Spleen (tissue), 11 donors: ENCODE measurements around the gene KRT78. TPM values are rescaled to one million over a fixed set of nuclear protein-coding genes. Genes with fewer than 3 reads are reported as not detected.
A peak's percentile ranks its signal among the peaks of the same experiment; 100 is the strongest.

Experiments used
- DNase-seq: peaks from one replicate; pipeline ENCODE4 v3.0.0-alpha.2; 2020
- H3K27ac ChIP-seq, 8 donors: fragments of 200-600 bp; sonication (generic) in 7 of 8; 1 replicate in 4 of 8; 2 replicates in 4 of 8; pipeline versions ENCODE4 v1.5.0 to v1.8.0; 2016 to 2021; ENCODE audit warnings: inconsistent platforms in 4 of 8, mild to moderate bottlenecking in 4 of 8, moderate library complexity in 1 of 8
- H3K27me3 ChIP-seq, 7 donors: fragments of 200-600 bp; sonication (generic) in 6 of 7; replicated peaks in 1 of 7; 1 replicate in 4 of 7; 2 replicates in 3 of 7; pipeline versions ENCODE4 v1.5.0 to v1.8.0; 2016 to 2021; ENCODE audit warnings: inconsistent platforms in 3 of 7, mild to moderate bottlenecking in 1 of 7
- H3K36me3 ChIP-seq, 6 donors: fragments of 200-600 bp; sonication (generic) in 5 of 6; 1 replicate in 4 of 6; 2 replicates in 2 of 6; pipeline versions ENCODE4 v1.5.0 to v1.8.0; 2016 to 2021; ENCODE audit warnings: inconsistent platforms in 2 of 6
- H3K4me1 ChIP-seq, 6 donors: fragments of 200-600 bp; sonication (generic) in 5 of 6; 1 replicate in 3 of 6; 2 replicates in 3 of 6; pipeline versions ENCODE4 v1.5.0 to v1.8.0; 2016 to 2021; ENCODE audit warnings: inconsistent platforms in 3 of 6
- H3K4me3 ChIP-seq, 8 donors: fragments of 200-600 bp; sonication (generic) in 7 of 8; 1 replicate in 4 of 8; 2 replicates in 4 of 8; pipeline versions ENCODE4 v1.5.0 to v1.8.0; 2016 to 2021; ENCODE audit warnings: inconsistent platforms in 4 of 8, mild to moderate bottlenecking in 4 of 8, moderate library complexity in 2 of 8
- H3K9me3 ChIP-seq, 8 donors: fragments of 200-600 bp; sonication (generic) in 7 of 8; 1 replicate in 4 of 8; 2 replicates in 4 of 8; pipeline versions ENCODE4 v1.5.0 to v1.8.0; 2016 to 2021; ENCODE audit warnings: inconsistent platforms in 4 of 8
- POLR2A ChIP-seq, 3 donors: fragments of 450-650 bp; IDR thresholded peaks; one replicate each; pipeline ENCODE4 v1.5.1; 2017; ENCODE audit warnings: antibody characterized with exemption in 3 of 3, mild to moderate bottlenecking in 1 of 3
- POLR2AphosphoS5 ChIP-seq, 3 donors: sonication (generic); formaldehyde crosslinking; IDR thresholded peaks; one replicate each; pipeline ENCODE4 v1.5.1; 2017; ENCODE audit warnings: antibody characterized with exemption in 3 of 3
- WGBS, 5 donors: extraction: QIAGEN DNeasy Blood & Tissue Kit in 3 of 5; methylation state at CpG; one replicate each; pipeline versions ENCODE4 v1.1.5 to v1.1.7; 2013 to 2018; 5-methylcytosine and 5-hydroxymethylcytosine counted together
- intact Hi-C: fragments of 100-400 bp; cut with DNase I; formaldehyde crosslinking; loops from one replicate; pipeline ENCODE4 v1.15.0; 2023; ENCODE audit warnings: low total_unique reads
- polyA plus RNA-seq, 3 donors: library from polyadenylated mRNA; stranded (reverse); fragments of 200-250 nt; gene quantifications; one replicate each; pipeline ENCODE4 v1.2.1, GENCODE V29; 2013
- total RNA-seq, 7 donors: library from RNA; depleted of rRNA in 3 of 7; stranded (reverse); fragments of >200 nt in 3 of 7; fragmentation: NEBNext Ultra II Directional in 4 of 7; extraction: Animal tissue kit (Norgen Biotek cat#: 25700) in 4 of 7; gene quantifications; one replicate each; pipeline versions ENCODE4 v1.1.0 to v1.2.1, GENCODE V29; 2016 to 2021
- TF ChIP-seq, protein P1 (sequence below), 11 experiments: fragments of 200-600 bp in 7 of 11; fragments of 450-650 bp in 4 of 11; sonication (generic) in 4 of 11; IDR thresholded peaks in 8 of 11; conservative IDR thresholded peaks in 3 of 11; 1 replicate in 7 of 11; 2 replicates in 4 of 11; pipeline versions ENCODE4 v1.4.0 to v1.8.0; 2016 to 2021; ENCODE audit warnings: antibody characterized with exemption in 11 of 11, inconsistent platforms in 4 of 11, mild to moderate bottlenecking in 1 of 11
- donor health status: healthy with polysubstance abuse.
- donor health status: DM: no; HTN: no; CAD: no; lungs with moderate emphysema.
- donor health status: DM: no; HTN: no; CAD: no.
- donor health status: Bipolar disorder and iron deficiency.
- donor health status: healthy.
- donor health status: DM: no; HTN: no; CAD: no.
- donor health status: DM: yes; HTN: yes; CAD: no.

KRT78 gene
- total and polyA plus RNA-seq, 10 donors = 0.24 to 0.83 TPM; not detected in 8

DNA sequence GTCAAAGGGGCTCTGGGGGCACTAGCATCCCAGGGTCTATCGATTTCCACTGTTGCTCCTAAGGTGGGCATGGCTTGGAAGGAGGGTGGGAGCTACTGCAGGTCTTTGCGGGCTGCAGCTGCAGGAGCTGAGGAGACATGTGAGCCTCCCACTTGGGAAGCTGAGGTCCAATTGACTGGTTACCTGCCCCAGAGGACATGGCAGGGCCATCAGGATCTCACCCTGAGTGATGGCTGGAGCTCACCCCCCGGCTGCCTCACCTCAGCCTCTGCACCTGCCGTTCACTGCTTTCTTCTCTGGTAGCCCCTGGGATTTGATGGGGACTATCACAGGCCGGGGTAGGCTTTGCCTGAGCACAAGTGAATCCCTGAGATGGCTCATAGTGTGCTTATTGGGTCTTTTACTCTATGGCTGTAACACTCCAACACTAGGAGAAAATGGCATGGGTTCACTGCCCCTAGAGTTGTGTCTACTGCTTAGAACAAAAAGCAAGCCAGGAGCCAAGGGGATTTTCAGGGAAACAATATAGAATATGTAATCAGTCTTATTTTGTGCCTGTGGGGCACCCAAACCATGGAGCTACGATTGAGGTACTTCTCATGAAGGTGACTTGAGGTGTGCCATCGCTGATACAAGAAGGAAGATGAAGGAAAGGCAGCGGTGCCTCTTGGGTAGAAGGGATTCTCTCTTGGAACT is 31.6 kb downstream of the KRT78 start:
- intact Hi-C loops = no loop called here
- no peaks in the 10 kb centered on the region for H3K36me3 ChIP-seq
- no peak overlapping the region for H3K27ac ChIP-seq
- peaks cover 0 to 9% (median 1%) of the 10 kb centered on the region in 6 donors for H3K4me1 ChIP-seq
- H3K4me3 ChIP-seq = no peak overlapping the region
- H3K9me3 ChIP-seq = no peaks in the 10 kb centered on the region
- DNase-seq = peak; percentile 39
- TF ChIP-seq, protein P1, sequence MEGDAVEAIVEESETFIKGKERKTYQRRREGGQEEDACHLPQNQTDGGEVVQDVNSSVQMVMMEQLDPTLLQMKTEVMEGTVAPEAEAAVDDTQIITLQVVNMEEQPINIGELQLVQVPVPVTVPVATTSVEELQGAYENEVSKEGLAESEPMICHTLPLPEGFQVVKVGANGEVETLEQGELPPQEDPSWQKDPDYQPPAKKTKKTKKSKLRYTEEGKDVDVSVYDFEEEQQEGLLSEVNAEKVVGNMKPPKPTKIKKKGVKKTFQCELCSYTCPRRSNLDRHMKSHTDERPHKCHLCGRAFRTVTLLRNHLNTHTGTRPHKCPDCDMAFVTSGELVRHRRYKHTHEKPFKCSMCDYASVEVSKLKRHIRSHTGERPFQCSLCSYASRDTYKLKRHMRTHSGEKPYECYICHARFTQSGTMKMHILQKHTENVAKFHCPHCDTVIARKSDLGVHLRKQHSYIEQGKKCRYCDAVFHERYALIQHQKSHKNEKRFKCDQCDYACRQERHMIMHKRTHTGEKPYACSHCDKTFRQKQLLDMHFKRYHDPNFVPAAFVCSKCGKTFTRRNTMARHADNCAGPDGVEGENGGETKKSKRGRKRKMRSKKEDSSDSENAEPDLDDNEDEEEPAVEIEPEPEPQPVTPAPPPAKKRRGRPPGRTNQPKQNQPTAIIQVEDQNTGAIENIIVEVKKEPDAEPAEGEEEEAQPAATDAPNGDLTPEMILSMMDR (IDR thresholded peaks at IDR 0.05 in 8 of 11, conservative IDR thresholded peaks at IDR 0.05 in 3 of 11) = no peak
- no peak for TF ChIP-seq POLR2A (IDR thresholded peaks at IDR 0.05)
- TF ChIP-seq POLR2AphosphoS5 (IDR thresholded peaks at IDR 0.05) = no peak
- peaks cover 0 to 12% (median 0%) of the 10 kb centered on the region in 7 donors for H3K27me3 ChIP-seq
- 84 to 89% (median 86%) methylated on average over 8 of the region's 8 CpGs for WGBS, 5 donors

DNA sequence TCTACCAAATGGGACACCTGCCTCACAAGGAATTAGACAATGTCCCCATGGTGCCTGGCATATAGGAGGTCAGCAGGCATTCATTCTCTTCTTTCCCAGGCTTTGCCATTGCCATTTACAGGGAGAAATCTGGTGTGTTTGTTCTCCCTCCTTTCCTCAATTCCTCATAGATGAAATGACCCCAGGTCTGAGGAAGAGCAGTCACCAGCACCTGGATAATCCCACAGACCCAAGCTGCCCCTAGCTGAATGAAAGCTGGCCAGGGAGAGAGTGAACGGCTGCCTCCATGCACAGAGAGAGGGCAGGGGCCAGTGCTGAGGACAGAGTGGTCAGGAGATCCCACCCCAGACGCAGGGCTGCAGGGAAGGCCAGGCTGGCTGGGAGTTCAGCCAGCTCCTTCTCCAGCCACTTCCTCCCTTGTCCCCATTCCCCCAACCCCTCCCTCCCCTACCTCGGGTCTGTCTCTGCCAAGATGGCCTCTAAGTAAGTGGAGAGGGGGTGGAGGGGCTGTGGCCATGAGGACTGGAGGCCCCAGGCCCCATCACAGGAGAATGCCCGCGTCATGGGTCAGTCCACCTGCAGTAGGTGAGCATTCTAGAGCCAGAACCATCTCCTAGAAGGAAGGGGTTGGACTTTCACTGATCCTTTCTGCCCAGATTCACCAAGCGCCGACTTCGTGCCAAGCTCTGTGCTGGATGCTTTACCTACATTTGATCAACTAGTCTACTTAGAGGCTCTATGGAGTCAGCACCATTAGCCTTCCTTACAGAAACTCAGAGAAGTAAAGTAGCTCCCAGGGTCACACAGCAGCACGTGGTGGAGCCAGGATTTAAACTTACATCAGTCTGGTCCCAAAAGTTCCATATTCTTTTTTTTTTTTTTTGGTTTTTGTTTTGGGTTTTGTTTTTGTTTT is 32.9 kb downstream of the KRT78 start:
- H3K4me3 ChIP-seq = no peak overlapping the region
- H3K36me3 ChIP-seq = no peaks in the 10 kb centered on the region
- peaks cover 0 to 5% (median 0%) of the 10 kb centered on the region in 6 donors for H3K4me1 ChIP-seq
- WGBS, 5 donors = 64 to 88% (median 69%) methylated on average over 6 to 9 of the region's 9 CpGs
- TF ChIP-seq POLR2A (IDR thresholded peaks at IDR 0.05) = no peak
- TF ChIP-seq, protein P1 (IDR thresholded peaks at IDR 0.05 in 8 of 11, conservative IDR thresholded peaks at IDR 0.05 in 3 of 11) = no peak
- TF ChIP-seq POLR2AphosphoS5 (IDR thresholded peaks at IDR 0.05) = no peak
- no peak overlapping the region for H3K27ac ChIP-seq
- DNase-seq = peak; percentile 43
- H3K9me3 ChIP-seq = no peaks in the 10 kb centered on the region
- H3K27me3 ChIP-seq = peaks cover 0 to 6% (median 0%) of the 10 kb centered on the region in 7 donors
- intact Hi-C loops = no loop called here

DNA sequence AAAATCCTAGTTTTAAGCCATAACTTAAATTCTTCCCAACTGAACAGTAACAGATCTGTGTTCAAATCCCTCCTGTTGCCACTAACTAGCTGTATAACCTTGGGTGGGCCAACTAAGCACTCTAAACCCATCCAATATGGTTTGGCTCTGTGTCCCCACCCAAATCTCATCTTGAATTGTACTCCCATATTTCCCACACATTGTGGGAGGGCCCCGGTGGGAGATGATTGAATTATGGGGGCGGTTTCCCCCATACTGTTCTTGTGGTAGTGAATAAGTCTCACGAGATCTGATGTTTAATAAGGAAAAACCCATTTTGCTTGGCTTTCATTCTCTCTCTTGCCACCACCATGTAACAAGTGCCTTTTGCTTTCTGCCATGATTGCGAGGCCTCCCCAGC is 33.6 kb downstream of the KRT78 start:
- intact Hi-C loops = no loop called here
- no peak overlapping the region for H3K4me3 ChIP-seq
- H3K27ac ChIP-seq = no peak overlapping the region
- TF ChIP-seq, protein P1 (IDR thresholded peaks at IDR 0.05 in 8 of 11, conservative IDR thresholded peaks at IDR 0.05 in 3 of 11) = no peak
- TF ChIP-seq POLR2AphosphoS5 (IDR thresholded peaks at IDR 0.05) = no peak
- no peak for TF ChIP-seq POLR2A (IDR thresholded peaks at IDR 0.05)
- peaks cover 0 to 6% (median 0%) of the 10 kb centered on the region in 7 donors for H3K27me3 ChIP-seq
- no peaks in the 10 kb centered on the region for H3K9me3 ChIP-seq
- no peaks in the 10 kb centered on the region for H3K36me3 ChIP-seq
- peak; percentile 1 for DNase-seq
- WGBS, 5 donors = 76 to 93% (median 86%) methylated on average over 4 of the region's 4 CpGs
- H3K4me1 ChIP-seq = peaks cover 0 to 5% (median 0%) of the 10 kb centered on the region in 6 donors

DNA sequence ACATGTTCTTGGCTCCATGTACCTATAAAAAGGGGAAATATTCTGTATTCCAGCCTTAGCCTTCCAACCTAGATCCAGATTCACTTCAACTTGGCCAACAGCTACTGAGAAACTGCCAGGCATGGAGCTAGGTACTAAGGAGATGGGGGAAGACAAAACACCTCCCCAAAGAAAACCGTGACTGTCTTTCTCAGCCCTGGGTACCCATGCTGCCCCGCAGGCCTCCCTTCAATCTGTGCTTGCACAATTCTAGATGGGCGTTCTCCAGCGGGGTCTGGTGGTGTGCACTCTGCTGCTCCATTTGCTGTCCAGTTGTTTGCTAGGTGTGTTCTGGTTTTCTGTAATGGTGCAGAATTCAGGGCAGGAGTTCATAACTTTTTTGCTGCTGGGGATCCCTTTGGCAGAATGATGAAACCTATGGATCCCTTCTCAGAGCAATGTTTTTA is 34.1 kb downstream of the KRT78 start:
- H3K27ac ChIP-seq = no peak overlapping the region

More for the DNA sequence above, 34.1 kb downstream of the KRT78 start:
- intact Hi-C loops = no loop called here
- peak; percentile 48 for DNase-seq
- peaks cover 0 to 6% (median 0%) of the 10 kb centered on the region in 7 donors for H3K27me3 ChIP-seq
- WGBS, 5 donors = 71 to 82% (median 78%) methylated on average over 4 of the region's 4 CpGs
- no peak overlapping the region for H3K4me3 ChIP-seq
- peaks cover 0 to 5% (median 0%) of the 10 kb centered on the region in 6 donors for H3K4me1 ChIP-seq
- no peaks in the 10 kb centered on the region for H3K9me3 ChIP-seq
- no peak for TF ChIP-seq POLR2AphosphoS5 (IDR thresholded peaks at IDR 0.05)
- TF ChIP-seq POLR2A (IDR thresholded peaks at IDR 0.05) = no peak
- TF ChIP-seq, protein P1 (IDR thresholded peaks at IDR 0.05 in 8 of 11, conservative IDR thresholded peaks at IDR 0.05 in 3 of 11) = no peak
- H3K36me3 ChIP-seq = no peaks in the 10 kb centered on the region
